RWPE2 (cell line): Measurements from ENCODE around the gene FHOD3.

Source experiments
- ATAC-seq: fragments of 200-7000 bp; cut with Tn5 transposase; 3 replicates; pipeline ENCODE4 v1.9.1; 2021; ENCODE audit warnings: low read depth
- DNase-seq: peaks from one replicate; pipeline ENCODE4 v3.0.0-alpha.2; 2020; ENCODE audit warnings: low spot score
- H3K27ac ChIP-seq: fragments of 450-650 bp; 2 replicates; pipeline ENCODE4 v1.5.1; 2017; ENCODE audit warnings: mild to moderate bottlenecking; ENCODE audit not compliant: poor library complexity, severe bottlenecking
- H3K27me3 ChIP-seq: fragments of 250-450 bp; sonication (Bioruptor Pico); 2 replicates; pipeline ENCODE4 v1.5.1; 2021; ENCODE audit warnings: mild to moderate bottlenecking, moderate library complexity; ENCODE audit not compliant: insufficient read depth, poor library complexity, severe bottlenecking
- H3K36me3 ChIP-seq: fragments of 250-450 bp; sonication (Bioruptor Pico); 2 replicates; pipeline ENCODE4 v1.5.1; 2020; ENCODE audit warnings: low read depth, mild to moderate bottlenecking, moderate library complexity
- H3K4me1 ChIP-seq: fragments of 250-450 bp; sonication (Bioruptor Pico); 2 replicates; pipeline ENCODE4 v1.5.1; 2021; ENCODE audit warnings: mild to moderate bottlenecking, moderate library complexity; ENCODE audit not compliant: insufficient read depth, poor library complexity, severe bottlenecking
- H3K4me3 ChIP-seq: fragments of 250-450 bp; sonication (Bioruptor Pico); 2 replicates; pipeline ENCODE4 v1.5.1; 2021; ENCODE audit warnings: mild to moderate bottlenecking, moderate library complexity; ENCODE audit not compliant: severe bottlenecking
- H3K9me3 ChIP-seq: fragments of 250-450 bp; sonication (Bioruptor Pico); 2 replicates; pipeline ENCODE4 v1.5.1; 2021; ENCODE audit warnings: mild to moderate bottlenecking, moderate library complexity; ENCODE audit not compliant: severe bottlenecking
- CTCF ChIP-seq: fragments of 450-650 bp; IDR thresholded peaks from one replicate; pipeline ENCODE4 v1.5.1; 2017; ENCODE audit warnings: mild to moderate bottlenecking, moderate library complexity; ENCODE audit not compliant: poor library complexity, severe bottlenecking

FHOD3 gene

DNA sequence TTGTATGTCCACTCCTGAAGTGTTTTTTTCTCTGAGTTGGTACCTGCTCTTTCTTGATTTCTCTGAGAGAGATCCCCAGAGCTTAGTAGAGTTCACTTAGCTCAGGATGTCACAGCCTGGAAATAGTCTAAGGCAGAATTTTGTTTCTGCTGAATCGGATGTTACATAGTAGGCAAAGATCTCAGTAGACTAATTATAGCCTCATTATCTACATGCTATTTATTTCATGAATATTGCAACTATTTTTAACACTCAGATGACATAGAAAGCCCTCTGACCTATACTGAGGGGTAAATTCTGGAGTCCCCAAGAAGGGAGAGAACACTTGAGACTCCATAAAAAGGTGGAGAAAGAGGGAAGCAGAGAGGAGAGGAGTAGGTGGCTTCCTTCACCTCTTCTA lies 160.2 kb downstream of the FHOD3 start:
- Histone ChIP-seq H3K27me3 (no peaks in the 10 kb centered on the region), H3K4me1 (peaks cover 17% of the 10 kb centered on the region), H3K27ac (no peak overlapping the region), H3K36me3 (no peaks in the 10 kb centered on the region), H3K4me3 (no peak overlapping the region), H3K9me3 (no peaks in the 10 kb centered on the region)
- no peak for TF ChIP-seq CTCF
- no peak for DNase-seq
- ATAC-seq = no peak

DNA sequence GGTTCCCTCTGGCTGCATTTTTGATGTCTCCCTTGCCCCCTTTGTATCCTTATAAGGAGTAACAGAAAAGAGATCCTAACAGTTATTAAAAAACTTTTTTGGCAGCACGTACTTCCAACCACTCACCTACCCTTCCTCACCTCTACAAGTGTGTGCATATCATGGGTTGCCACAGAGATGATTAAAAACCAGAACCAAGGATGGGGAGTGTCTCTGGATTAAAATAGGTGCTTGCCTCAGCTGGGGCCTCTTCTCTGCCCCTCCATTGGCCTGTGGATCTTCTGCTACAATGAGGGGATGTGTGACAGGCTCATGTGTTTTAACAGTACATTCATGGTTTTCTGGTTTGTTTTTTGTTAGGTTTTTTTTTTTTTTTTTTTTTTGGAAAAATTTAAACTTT lies 160.8 kb downstream of the FHOD3 start:
- Histone ChIP-seq H3K36me3 (no peaks in the 10 kb centered on the region), H3K4me1 (peaks cover 17% of the 10 kb centered on the region), H3K9me3 (no peaks in the 10 kb centered on the region), H3K27me3 (no peaks in the 10 kb centered on the region), H3K4me3 (no peak overlapping the region), H3K27ac (no peak overlapping the region)
- ATAC-seq (no peak), DNase-seq (no peak)
- no peak for TF ChIP-seq CTCF

GRCh38 chr18:36459203-36459602 lies 161.7 kb downstream of the FHOD3 start:
- Histone ChIP-seq H3K27me3 (no peaks in the 10 kb centered on the region), H3K27ac (no peak overlapping the region), H3K9me3 (no peaks in the 10 kb centered on the region), H3K4me3 (no peak overlapping the region), H3K36me3 (no peaks in the 10 kb centered on the region), H3K4me1 (peaks cover 10% of the 10 kb centered on the region)
- no peak for ATAC-seq
- DNase-seq = no peak
- TF ChIP-seq CTCF = no peak

DNA sequence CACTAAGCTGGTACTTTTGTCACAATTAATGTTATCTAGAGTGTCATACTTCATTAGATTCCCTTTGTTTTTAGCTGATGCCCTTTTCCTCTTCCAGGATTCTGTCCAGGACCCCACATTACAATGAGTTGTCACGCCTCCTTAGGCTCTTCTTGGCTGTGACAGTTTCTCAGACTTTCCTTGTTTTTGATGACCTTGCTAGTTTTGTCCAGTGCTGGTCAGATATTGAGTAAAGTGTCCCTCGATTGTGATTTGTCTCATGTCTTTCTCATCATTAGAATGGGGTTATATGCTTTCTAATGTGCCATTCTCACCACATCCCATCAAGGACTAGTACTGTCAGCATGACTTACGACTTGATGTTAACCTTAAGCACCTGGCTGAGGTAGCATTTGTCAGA lies 162.3 kb downstream of the FHOD3 start:
- no peak for TF ChIP-seq CTCF
- no peak for DNase-seq
- Histone ChIP-seq H3K27ac (no peak overlapping the region), H3K36me3 (no peaks in the 10 kb centered on the region), H3K4me3 (no peak overlapping the region), H3K27me3 (no peaks in the 10 kb centered on the region), H3K4me1 (peaks cover 4% of the 10 kb centered on the region), H3K9me3 (no peaks in the 10 kb centered on the region)
- no peak for ATAC-seq

DNA sequence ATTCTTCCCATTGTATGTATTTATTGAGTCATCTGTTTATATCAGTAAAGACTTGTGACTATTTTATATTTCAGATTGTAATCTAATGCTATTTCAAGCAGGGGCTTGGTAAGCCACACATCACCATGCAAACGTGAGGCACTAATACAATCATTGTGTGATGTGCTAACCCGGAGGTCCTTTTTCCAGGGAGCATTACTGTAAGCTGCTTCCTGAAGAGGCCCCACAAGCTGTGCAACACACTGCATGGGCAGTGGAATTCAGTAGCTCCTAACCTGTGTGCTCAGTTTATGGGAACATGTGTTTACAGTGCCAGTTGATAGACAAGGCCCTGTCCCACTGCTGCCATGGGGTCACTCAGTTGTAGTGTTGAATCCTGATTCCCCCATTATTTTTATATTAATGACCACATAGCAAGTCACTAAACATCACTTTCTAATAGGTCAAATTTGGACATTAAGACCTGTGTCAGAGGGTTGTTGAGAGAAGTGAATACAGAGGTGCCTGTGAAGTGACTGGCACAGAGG lies 162.9 kb downstream of the FHOD3 start:
- TF ChIP-seq CTCF = no peak
- no peak for DNase-seq
- Histone ChIP-seq H3K36me3 (no peaks in the 10 kb centered on the region), H3K9me3 (no peaks in the 10 kb centered on the region), H3K4me1 (no peaks in the 10 kb centered on the region), H3K27ac (no peak overlapping the region), H3K4me3 (no peak overlapping the region), H3K27me3 (no peaks in the 10 kb centered on the region)
- no peak for ATAC-seq
